ENCODE data around the gene RASSF1.
A peak's percentile ranks its signal among the peaks of the same experiment; 100 is the strongest.
"Not testable (repeated sequence)": the region's sequence is repeated elsewhere in the genome, so short reads cannot be mapped to it uniquely, and the experiment has no call there.

Gene RASSF1

DNA sequence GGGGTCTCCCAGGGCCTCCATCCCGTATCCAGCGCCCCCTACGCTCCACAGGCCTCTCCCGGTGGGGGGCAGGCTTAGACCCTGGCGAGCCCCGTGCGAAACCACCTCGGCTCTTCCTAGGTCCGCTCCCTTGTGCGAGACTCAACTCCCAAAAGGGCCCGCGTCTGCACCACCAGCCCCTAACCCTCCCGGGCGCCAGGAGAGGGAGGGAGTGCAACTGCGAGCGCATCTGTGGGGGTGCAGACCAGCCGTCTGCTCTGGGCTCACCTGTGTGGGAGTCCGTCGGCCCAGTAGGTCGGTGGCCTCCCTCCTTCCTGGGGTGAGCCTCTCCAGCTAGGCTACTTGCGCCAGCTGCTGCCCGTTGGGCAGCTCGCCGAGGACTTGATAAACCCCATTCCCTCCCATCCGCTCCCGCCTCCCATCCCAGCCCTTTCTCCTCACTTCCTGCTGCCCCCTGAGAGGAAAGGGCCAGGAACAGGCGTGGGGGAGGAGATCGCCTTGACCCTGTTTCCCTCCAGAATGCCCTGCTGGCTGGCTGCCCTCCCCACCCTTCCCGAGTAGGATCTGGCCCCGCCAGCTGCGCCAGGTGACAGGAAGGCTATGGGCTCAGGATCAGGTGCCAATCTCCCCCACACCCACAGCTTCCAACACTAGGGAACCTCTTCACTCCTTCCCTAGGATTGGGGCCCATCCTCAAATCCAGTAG, 18.1 kb downstream of the RASSF1 start, which contains the start of gene HYAL2:
HYAL2 (minus strand) TSS at position 360 of the 706 bp plus-strand sequence. CDS start 2,256 bp downstream, outside the sequence.
- no peak for DNase-seq

DNA sequence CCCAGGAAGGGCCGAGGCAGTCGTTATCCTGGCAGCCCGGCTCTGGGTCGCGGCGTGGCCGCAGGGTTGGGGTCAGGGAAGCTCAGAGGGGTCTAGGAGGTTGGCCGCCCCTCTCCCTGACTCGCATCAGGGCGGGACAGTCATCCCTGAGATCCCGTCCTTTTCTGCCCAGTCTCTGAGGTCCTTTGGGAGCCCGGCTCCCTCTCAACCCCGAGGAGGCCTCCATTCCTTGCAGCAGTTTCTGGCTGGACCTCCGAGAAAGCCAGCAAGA, 18.6 kb downstream of the RASSF1 start:
- DNase-seq, result no peak

DNA sequence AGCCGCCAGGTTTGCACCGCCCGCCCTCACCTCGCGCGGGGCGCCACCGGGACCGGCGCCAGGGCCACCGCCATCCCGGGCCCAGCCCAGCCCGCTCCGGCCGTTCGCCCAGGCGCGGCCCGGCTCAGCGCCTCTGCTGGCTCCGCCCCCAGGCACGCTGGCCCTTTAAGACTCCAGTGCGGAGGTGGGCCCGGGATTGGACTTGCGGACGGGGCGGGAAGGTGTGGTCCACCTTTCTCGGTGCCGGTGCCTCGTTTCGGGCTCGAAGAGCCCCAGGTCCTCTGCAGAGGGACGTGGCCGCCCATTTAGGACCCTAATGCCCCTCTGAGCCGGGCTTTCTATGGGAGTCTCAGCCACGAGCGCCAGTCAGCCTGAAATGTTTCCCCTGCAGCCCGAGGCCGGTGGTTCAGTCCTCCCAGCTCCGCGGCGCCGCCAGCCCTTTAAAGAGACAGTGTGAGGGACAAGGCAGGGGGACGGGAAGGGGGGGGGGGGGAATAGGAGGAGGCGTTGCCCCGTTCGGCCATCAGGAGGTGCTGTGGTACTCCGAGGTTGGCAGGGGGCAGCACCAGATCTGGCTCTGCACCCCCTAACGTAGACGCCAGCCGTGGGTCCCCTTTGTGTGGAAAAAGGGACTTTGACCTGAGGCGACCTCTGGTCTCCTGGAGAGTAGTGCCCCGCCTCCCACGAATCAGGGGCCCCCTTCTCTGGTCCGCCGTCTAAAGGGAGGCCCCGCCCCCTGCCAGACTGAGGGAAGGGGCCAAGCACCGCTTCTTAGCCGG, 19.1 kb downstream of the RASSF1 start:
- peak; percentile 85 for DNase-seq

DNA sequence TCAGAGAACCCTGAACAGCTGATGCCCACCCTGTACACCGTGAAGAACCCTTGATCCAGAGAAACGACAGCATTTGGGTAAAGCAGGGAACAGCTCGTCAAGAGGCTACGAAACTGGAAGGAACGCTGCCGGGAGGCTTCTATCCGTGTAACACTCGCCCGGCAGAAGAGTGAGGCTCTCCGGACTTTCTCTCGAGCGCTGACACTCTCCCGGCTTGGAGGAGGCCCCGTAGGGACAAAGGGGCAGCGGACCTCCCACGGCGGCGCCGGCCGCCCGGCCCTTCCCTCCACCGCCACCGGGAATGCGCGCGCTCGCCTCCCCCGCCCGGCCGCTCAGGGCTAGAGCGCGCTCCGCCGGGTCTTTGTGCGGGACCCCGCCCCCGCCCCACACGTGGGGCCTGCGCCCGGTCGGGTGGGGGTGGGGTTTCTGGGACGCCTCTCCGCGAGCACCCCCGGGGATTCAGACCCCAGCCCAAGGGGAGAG, 19.7 kb downstream of the RASSF1 start:
- no peak for DNase-seq

DNA sequence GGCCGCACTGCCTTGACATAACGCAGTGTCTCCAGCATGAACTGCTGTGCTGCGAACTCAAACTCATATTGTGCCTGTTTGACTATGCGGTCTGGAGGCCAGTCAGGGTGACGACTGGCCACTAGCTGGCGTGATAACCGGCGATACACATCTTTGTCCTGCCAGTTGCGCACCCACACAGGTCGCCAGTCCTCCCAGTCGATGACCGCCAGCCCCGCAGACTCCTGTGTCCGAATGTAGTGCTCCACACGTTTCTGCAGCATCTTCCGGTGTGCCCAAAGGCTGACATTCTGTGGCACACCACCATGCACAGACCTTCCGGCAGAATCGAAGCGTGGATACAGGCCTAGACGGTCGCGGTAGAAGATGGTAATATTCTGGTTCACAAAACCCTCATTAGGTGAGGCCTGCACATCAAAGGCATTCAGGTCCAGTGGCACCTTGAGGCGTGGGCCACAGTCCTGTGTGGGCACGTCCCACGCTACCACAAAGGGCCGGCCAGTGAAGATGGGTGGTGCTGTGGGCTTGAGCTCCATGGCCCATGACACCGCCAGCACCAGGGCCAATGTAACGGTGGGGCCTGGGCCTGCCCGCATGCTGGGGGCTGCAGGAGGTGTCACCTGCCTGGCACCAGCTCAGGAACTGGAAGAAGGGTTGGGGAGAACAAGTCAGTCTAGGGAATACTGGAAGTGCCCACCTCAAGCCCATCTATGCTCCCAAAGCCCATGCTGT, 20.6 kb downstream of the RASSF1 start:
- DNase-seq, result no peak

DNA sequence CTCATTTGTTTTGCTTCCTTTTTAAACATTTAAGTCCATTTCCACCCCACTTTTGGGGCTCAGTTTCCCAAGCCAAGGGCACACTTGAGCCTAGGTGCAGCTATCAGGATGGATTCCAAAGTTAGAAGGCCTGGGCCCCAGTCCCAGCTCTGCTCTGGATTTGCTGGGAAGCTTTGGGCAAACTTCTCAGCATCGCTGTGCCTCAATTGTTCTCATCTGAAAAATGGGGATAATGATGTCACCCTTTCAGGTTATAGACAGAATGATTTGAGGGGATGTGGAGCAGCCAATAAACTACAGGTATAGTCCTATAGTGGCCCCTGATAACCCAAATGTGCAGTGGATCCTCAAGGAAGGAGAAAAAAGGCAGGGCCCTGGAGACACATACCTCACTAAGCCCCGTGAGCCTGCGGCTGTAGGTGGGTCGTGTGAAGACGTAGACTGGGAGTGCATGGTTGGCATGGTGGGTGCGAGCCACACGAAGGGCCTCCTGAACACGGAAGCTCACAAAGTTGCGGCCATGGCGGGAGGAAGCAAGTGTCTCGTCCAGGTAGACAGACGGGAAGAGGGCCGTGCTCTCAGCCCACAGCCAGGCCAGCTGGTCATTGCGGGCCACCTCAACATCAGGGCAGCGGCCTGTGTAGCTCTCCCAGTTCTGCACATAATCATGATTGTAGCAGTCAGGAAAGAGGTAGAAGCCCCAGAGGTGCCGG, 21.3 kb downstream of the RASSF1 start:
- DNase-seq, result no peak

DNA sequence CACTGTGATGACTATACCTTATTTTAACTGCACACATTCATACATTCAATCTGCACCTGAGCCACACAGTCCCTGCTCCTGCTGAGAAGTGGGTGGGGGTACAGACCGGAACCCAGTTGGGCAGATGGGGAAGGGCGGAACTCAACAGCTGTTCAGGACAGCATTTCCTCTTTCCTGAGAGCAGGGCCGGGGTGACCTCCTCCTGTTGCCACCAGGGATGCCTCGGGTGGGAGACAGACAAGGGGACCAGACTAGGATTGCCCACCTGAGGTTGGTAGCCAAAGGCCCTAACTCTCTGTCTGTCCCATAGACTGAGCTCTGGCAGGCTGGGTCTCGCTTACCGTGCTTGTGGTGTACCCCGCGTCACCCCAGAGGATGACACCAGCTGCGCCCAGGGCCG, 22.0 kb downstream of the RASSF1 start:
- DNase-seq, result no peak

DNA sequence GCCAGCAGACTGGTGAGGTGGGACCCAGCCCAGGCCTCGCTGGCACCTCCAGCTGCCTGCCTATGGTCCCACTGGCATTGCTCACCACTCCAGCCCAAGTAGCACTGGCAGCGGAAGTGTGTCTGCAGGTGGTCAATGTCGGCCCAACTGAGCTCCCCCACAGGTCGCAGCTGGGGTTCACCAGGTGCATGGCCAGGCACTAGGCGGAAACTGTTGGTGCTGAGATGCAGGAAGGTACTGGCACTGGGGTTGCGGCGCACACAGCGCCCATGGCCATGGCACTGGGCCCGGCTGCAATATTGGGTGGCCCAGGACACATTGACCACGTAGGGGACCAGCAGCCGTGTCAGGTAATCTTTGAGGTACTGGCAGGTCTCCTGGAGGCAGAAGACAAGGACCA, 22.5 kb downstream of the RASSF1 start:
- DNase-seq, result no peak

DNA sequence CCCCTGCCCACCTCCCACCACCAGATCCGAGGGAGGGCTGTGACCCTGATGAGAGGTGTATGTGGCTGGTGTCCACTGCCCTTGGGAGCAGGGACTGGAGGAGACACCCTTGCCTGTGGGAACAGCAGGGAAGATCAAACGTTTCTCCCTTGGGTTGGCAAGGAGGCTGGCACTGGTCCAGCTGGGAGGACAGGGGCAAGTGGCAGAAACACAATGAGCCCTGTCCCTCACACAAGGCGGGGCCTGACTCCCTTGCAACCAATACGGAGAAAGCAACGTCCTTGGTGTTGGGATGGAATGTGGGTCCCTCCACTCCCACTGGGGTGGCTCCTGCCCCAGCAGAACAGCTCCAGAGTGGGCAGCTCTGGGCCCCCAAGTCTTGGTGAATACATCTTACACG, 23.3 kb downstream of the RASSF1 start:
- DNase-seq, result no peak

DNA sequence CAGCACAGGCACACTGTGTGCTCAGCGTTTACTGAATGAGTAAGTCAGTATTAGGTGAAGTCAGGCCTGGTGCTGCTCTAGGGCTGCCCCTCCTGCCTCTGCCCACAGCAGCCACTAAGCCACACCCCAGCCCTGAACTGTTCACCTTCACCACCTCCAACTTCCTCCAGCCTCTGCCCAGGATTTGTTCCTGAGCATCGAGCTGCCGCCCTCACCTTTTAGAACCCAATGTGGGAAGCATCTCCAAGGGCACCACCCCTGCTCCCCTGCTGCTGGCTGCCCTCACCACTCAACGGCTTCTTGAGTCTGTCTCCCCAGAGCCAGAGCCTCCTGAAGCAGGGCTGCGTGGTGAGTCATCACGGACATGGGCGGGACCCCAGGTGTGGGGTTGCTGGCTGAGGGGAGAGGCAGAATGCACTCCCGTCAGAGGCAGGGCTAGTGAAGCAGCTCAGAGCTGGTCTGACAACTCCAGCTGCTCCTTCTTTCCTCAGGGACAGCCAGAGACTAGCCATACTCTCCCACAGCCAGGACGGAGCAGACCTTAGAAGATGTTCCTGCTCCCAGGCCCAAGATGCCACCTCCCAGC, 23.9 kb downstream of the RASSF1 start:
- no peak for DNase-seq

DNA sequence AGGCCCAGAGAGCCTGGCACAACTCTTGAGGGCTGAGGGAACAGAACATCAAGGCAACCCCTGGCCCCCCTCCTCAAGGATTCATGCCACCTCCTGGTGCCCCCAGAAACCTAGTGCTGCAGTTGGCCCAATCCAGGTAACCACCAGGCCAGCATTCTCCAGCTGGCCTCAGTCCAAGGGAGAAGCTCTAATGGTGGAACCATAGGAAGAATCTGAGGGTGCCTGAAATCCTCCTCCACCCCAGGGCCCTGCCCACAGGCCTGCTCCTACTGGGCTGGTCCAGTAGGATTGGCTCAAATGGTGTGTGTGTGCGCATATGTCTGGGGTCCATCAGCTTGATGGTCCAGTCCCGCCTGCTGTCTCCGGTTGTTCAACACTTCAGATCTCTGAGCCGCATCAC, 25.8 kb downstream of the RASSF1 start:
- no peak for DNase-seq

DNA sequence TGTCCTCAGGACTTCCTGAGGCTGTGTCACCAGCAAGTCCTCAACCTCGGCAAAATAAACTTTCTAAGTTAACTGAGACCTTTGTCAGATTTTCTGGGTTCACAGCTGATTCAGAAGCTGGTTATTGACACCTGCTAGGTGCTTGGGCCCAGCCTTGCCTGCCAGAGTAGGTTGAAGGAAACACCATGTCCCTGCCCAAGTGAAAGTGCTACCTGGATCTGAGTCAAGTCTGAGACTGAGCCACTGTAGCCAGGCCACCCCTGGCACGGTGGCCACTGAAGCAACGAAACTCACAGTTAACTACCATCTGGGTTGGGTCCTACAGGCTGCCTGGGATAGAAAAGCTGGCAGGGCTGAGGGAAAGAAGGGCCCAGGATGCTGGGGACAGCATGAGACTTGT, 26.3 kb downstream of the RASSF1 start:
- no peak for DNase-seq

DNA sequence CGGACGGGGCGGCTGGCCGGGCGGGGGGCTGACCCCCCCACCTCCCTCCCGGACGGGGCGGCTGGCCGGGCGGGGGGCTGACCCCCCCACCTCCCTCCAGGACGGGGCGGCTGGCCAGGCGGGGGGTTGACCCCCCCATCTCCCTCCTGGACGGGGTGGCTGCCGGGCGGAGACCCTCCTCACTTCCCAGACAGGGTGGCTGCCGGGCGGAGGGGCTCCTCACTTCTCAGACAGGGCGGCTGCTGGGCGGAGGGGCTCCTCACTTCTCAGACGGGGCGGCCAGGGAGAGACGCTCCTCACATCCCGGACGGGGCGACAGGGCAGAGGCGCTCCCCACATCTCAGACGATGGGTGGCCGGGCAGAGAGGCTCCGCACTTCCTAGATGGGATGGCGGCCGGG, 28.6 kb downstream of the RASSF1 start:
- DNase-seq, result not testable (repeated sequence)

DNA sequence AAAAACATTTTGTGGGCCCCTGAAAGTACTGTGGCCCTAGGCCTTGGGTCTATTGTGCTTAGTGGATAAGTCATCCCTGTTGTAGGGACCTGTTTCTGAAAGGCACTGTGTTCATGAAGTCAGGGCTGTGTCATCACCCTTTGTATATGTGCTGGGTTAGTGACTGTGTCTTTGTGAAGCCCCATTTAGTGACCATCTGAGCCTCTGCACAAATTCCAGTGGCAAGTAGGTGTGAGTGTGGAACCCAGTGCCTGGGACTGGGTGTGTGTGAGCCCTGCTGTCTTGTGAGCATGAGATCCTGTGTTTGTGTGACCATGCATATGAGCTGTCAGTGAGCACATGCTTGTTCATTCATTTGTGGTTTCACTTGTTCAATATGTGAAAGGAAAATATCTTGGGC, 36.0 kb downstream of the RASSF1 start:
- DNase-seq, result no peak

DNA sequence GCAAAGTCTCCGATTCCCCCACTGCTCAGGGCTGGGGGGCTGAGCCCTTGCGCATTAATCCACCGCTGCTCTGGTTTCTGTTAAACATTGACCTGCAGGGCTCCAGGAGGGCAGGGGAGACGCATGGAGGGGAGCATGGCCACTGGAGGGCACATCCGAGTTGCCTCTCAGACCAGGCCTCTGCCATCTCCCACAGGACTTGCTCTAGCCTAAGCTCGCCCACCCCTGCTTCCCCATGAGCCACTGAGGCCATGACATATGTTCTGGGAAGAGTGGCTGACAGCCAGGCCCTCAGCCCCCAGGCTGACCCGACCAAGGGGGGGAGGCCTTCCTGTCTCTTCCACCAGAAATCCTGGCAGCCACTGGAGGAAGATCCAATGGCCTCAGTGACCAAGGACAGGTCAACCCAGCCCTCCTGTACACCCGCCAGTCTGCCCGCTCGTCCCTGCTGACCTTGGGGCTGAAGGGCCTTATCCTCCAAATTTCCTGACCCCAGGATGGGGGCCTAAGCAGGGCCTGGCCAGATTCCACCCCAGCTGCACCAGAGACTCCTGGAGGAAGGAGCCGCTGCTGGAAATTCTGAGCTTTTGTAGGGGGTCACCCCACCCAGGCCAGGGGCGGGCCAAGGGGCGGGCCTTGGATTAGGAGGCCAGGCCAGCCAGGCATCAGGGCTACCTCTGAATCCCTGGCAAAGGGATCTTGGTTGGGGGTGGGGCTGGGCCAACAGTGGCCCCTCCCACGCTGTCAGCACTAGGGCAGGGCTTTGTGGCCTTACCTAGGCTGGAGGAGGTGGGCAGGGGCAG, 37.4 kb downstream of the RASSF1 start, which contains the start of gene HYAL1:
HYAL1 (minus strand) TSS at position 562 of the 803 bp plus-strand sequence. CDS start 618 bp downstream, outside the sequence.
- no peak for DNase-seq

DNA sequence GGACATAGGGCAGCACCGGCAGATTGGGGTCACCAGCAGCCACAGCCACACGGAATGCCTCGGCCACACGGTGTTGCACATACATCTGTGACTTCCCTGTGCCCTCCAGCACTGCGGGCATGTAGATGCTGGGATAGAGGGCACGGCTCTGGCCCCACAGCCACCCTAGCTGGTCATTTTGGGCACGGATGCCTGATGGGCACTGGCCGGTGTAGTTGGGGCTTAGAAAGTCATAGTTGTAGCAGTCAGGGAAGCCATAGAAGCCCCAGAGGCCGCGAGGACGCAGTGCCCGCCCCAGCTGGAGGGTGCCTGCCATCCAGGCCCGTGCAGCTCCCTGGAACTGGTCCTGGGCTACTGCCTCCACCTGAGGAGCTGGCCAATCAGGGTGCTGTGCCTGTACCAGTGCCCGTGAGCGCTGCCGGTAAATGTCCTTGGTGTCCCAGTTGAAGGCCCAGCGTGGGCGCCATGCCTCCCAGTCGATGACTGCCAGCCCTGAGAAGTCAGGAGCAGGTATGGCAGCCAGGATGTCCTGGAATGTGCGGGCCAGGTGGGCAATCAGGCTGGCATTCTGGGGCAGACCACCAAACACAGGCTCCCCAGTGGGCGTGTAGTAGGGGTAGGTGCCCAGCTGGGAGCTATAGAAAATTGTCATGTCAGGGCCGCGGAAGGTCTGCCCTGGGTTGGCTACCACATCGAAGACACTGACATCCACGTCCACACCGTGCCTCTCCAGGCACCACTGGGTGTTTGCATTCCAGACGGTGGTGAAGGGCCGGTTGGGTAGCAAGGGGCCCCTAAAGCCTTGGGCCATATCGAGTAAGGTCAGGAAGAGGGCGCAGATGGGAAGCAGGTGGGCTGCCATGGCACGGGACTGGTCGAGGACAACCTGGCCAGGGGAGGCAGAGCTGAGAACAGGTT, 38.3 kb downstream of the RASSF1 start:
- DNase-seq, result no peak

DNA sequence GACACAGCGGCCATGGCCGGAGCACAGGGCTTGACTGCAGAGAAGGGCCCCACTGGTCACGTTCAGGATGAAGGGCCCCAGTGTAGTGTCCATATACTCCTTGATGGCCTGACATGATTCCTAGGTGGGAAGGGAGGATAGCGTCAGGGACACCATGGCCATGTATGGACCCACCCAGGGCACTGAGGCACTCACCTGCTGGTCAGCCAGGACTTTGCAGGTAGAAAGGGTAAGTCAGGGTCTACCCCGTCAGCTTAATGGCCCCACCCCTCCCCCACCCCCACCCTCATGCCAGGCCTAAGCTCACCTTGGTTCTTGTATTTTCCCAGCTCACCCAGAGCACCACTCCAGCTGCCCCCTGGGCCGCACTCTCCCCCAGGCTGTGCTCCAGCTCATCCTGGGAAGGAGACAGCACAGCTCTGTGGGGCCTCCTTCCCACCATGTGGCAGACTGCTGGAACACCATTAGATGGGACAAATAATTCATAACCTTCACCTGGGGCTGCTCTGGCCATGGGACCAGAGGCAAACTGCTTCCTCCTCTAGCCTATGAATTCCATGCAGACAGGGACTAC, 39.9 kb downstream of the RASSF1 start:
- DNase-seq, result no peak

DNA sequence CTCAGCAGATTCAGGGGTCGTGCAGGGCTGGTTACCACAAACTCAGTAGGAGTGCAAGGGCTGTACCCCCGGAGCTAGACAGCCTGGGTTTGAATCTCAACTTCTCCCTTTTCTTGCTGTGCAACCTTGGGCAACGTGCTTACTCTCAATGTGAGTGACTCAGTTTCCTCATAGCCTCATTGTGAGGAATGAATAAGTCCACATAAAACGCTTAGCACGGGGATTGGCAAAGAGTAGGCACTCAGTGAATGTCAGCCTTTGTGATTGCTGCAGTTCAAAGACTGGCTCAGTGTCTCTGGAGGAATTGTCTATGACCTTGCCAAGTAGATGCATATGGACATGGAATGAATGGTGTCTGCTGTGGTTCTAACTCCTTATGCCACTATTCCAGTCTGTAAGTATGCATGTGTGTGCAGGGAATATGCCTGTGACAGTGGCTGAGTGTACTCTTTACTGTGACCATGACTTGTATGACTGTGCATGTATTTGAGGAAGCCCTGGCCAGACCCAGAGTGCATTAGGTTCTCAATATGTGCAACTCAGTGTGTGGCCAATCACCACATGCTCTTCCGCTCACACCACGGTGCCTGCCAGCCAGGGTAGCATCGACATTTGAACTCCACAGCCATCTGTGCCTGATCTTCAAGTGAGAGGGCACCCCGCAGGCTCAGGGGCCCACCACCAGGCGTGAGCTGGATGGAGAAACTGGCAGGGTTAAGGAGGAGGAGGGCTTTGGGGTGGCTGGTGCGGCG, 40.5 kb downstream of the RASSF1 start:
- DNase-seq, result no peak

DNA sequence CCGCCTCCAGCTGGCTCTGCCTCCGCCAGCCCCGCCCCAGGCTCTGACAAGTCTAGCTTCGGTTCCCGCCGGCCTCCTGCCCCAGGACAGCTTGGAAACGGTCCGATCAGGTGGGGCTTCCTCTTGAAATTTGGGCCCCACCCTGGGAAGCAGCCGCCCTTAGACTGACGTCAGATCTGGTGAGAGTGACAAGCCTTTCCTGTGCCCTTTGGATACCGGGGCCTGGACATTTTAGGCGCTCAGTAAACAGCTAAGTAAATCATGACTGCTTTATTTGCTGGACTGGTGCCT, 41.1 kb downstream of the RASSF1 start:
- no peak for DNase-seq

All from activated CD4-positive, CD25-positive, alpha-beta regulatory T cell treated with anti-CD3 and anti-CD28 coated beads, Interleukin-2, amount 50 U/mL, for 72 hours (primary cell).